Lung (tissue), 12 donors: ENCODE measurements around the gene FAM107A. TPM values are rescaled to one million over a fixed set of nuclear protein-coding genes. Genes with fewer than 3 reads are reported as not detected.
A peak's percentile ranks its signal among the peaks of the same experiment; 100 is the strongest.

Experiments
- ATAC-seq: fragments of 200-7000 bp; cut with Tn5 transposase; one replicate; pipeline ENCODE4 v1.9.1; 2020; ENCODE audit warnings: moderate number of reproducible peaks; ENCODE audit not compliant: insufficient read depth, low FRiP score
- DNase-seq, 3 donors: peaks; one replicate each; pipeline ENCODE4 v3.0.0-alpha.2; 2013 to 2017
- H3K27ac ChIP-seq, 2 donors: one replicate each; pipeline ENCODE4 v1.5.1; 2013; ENCODE audit warnings: mild to moderate bottlenecking in 2 of 2, moderate library complexity in 2 of 2, control low read depth in 1 of 2, inconsistent platforms in 1 of 2, low read depth in 1 of 2, low read length in 1 of 2
- H3K27me3 ChIP-seq, 3 donors: one replicate each; pipeline ENCODE4 v1.5.1; 2013; ENCODE audit warnings: low read length in 2 of 3; ENCODE audit not compliant: control insufficient read depth in 3 of 3, insufficient read depth in 3 of 3
- H3K36me3 ChIP-seq, 4 donors: one replicate each; pipeline ENCODE4 v1.5.1; 2013; ENCODE audit warnings: low read length in 4 of 4, mild to moderate bottlenecking in 1 of 4, moderate library complexity in 1 of 4; ENCODE audit not compliant: control insufficient read depth in 4 of 4, insufficient read depth in 4 of 4
- H3K4me1 ChIP-seq, 5 donors: one replicate each; pipeline ENCODE4 v1.5.1; 2013; ENCODE audit warnings: low read length in 5 of 5, mild to moderate bottlenecking in 2 of 5, moderate library complexity in 1 of 5; ENCODE audit not compliant: control insufficient read depth in 5 of 5, insufficient read depth in 5 of 5
- H3K4me3 ChIP-seq: one replicate; pipeline ENCODE4 v1.5.1; 2013; ENCODE audit warnings: mild to moderate bottlenecking, control low read depth, moderate library complexity
- H3K9ac ChIP-seq, 2 donors: one replicate each; pipeline ENCODE4 v1.5.1; 2013; ENCODE audit warnings: low read length in 2 of 2, control low read depth in 1 of 2; ENCODE audit not compliant: insufficient read depth in 1 of 2
- H3K9me3 ChIP-seq, 4 donors: one replicate each; pipeline ENCODE4 v1.5.1; 2013; ENCODE audit warnings: low read length in 3 of 4, mild to moderate bottlenecking in 1 of 4, moderate library complexity in 1 of 4; ENCODE audit not compliant: control insufficient read depth in 4 of 4, insufficient read depth in 3 of 4
- WGBS, 2 donors: extraction: QIAGEN DNeasy Blood & Tissue Kit; methylation state at CpG; one replicate each; pipeline ENCODE4 v1.1.7; 2013; 5-methylcytosine and 5-hydroxymethylcytosine counted together
- polyA plus RNA-seq, 2 donors: library from polyadenylated mRNA; stranded (reverse); fragments of 200-250 nt; gene quantifications; one replicate each; pipeline ENCODE4 v1.2.1, GENCODE V29; 2013
- total RNA-seq, 2 donors: library from RNA; depleted of rRNA in 1 of 2; stranded (reverse); fragments of >200 nt in 1 of 2; gene quantifications; one replicate each; pipeline ENCODE4 v1.2.1, GENCODE V29; 2014 to 2021
- TF ChIP-seq, protein P1 (sequence below): IDR thresholded peaks from 2 replicates; pipeline ENCODE4 v1.5.1; 2012; ENCODE audit warnings: mild to moderate bottlenecking; ENCODE audit errors: control extremely low read depth, extremely low read depth
- donor health status: control.
- donor health status: control.
- donor health status: Bipolar disorder and iron deficiency.
- donor health status: healthy.
- donor health status: DM: yes; HTN: yes; CAD: no.

FAM107A gene
- total and polyA plus RNA-seq, 4 donors: 4.2 to 83.6 (median 34.7) TPM

DNA sequence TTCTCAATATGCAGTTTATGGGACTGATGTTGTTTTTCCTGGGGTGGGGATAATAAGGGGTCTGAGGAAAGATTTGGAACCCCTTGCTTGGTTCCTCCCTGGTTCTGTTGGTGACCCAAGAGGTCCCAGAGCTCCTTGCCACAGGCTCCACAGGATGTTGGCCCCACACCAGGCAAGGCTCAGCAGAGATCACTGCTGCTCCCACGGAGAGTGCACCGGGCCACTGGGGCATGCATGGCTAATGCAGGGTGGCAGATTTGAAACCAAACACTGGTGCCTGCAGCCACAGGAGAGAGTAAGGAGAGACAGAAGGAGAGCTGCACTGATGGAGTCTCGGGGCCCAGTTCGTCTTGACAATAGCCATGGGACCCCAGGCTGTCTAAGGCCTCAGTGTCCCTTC is 2.5 kb downstream of the FAM107A start:
- peaks cover 0 to 4% (median 0%) of the 10 kb centered on the region in 3 donors for H3K27me3 ChIP-seq
- H3K27ac ChIP-seq: peak overlapping the region in 1 of 2 donors; percentile 75
- H3K4me3 ChIP-seq: peak overlapping the region; percentile 14
- TF ChIP-seq, protein P1, sequence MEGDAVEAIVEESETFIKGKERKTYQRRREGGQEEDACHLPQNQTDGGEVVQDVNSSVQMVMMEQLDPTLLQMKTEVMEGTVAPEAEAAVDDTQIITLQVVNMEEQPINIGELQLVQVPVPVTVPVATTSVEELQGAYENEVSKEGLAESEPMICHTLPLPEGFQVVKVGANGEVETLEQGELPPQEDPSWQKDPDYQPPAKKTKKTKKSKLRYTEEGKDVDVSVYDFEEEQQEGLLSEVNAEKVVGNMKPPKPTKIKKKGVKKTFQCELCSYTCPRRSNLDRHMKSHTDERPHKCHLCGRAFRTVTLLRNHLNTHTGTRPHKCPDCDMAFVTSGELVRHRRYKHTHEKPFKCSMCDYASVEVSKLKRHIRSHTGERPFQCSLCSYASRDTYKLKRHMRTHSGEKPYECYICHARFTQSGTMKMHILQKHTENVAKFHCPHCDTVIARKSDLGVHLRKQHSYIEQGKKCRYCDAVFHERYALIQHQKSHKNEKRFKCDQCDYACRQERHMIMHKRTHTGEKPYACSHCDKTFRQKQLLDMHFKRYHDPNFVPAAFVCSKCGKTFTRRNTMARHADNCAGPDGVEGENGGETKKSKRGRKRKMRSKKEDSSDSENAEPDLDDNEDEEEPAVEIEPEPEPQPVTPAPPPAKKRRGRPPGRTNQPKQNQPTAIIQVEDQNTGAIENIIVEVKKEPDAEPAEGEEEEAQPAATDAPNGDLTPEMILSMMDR: no peak
- H3K36me3 ChIP-seq: peaks cover 0 to 2% (median 0%) of the 10 kb centered on the region in 4 donors
- ATAC-seq: no peak
- DNase-seq: no peak
- 82 to 84% methylated on average over 4 of the region's 4 CpGs for WGBS, 2 donors
- no peak overlapping the region for H3K9ac ChIP-seq
- peaks cover 4 to 27% (median 8%) of the 10 kb centered on the region in 5 donors for H3K4me1 ChIP-seq
- no peaks in the 10 kb centered on the region for H3K9me3 ChIP-seq

DNA sequence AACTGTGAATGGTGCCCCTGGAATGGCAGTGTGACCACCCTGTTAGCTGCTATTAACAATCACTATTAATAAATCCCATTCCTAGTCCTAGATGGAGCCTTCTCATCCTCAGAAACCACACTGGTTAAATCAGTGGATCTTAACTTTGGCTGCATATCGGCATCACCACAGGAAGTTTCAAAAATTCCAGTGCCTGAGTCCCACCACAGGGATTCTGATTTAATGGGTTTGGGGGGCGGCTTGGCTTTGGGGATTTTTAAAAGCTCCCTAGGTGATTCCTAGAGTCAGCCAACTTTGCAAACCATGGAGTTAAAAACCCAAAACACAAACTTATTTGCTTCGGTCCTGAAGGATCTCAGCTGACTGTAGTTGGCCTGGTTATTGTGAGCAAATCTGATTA is 3.1 kb downstream of the FAM107A start:
- H3K9me3 ChIP-seq: no peaks in the 10 kb centered on the region
- 78 to 91% methylated on average over 3 of the region's 3 CpGs for WGBS, 2 donors
- no peak overlapping the region for H3K9ac ChIP-seq
- H3K27me3 ChIP-seq: peaks cover 0 to 4% (median 0%) of the 10 kb centered on the region in 3 donors
- no peak for DNase-seq
- TF ChIP-seq, protein P1: no peak
- H3K4me1 ChIP-seq: peaks cover 4 to 27% (median 8%) of the 10 kb centered on the region in 5 donors
- no peak for ATAC-seq
- H3K4me3 ChIP-seq: no peak overlapping the region
- H3K36me3 ChIP-seq: peaks cover 0 to 2% (median 0%) of the 10 kb centered on the region in 4 donors
- H3K27ac ChIP-seq: no peak overlapping the region

DNA sequence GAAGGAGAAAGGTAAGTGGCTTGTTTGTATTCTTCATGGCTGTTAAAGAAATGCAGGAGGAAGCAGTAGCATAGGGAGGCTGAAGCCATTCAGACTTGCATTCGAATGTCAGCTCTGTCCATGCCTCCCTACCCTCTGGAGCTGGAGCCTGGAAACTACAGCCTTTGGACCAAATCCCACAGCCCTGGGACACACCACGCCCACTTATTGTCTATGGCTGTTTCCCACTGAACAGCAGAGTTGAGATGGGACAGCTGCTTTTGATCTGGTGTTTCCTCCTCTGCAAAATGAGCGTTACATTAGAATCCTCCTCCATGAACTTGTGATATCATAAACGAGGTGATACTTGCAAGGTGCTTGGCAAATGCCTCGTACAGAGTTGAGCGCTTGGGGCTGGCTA is 3.6 kb downstream of the FAM107A start:
- 53 to 72% methylated on average over 6 of the region's 6 CpGs for WGBS, 2 donors
- DNase-seq: peak; percentile 82 to 95 (median 92)
- TF ChIP-seq, protein P1: no peak
- H3K4me3 ChIP-seq: no peak overlapping the region
- H3K9ac ChIP-seq: no peak overlapping the region
- no peak for ATAC-seq
- peaks cover 0 to 4% (median 0%) of the 10 kb centered on the region in 3 donors for H3K27me3 ChIP-seq
- no peaks in the 10 kb centered on the region for H3K9me3 ChIP-seq
- H3K4me1 ChIP-seq: peaks cover 4 to 27% (median 8%) of the 10 kb centered on the region in 5 donors
- no peak overlapping the region for H3K27ac ChIP-seq
- H3K36me3 ChIP-seq: peaks cover 0 to 2% (median 0%) of the 10 kb centered on the region in 4 donors
